GM08714 (cell line): ENCODE results near the gene PTPRM.

ENCODE experiments used
- H3K4me3 ChIP-seq: fragments of 200-500 bp; sonication (Bioruptor generic); 2 replicates; pipeline ENCODE4 v1.5.1; 2014; ENCODE audit warnings: mild to moderate bottlenecking, low read length, inconsistent platforms
- ZNF274 ChIP-seq: IDR thresholded peaks from 2 replicates; pipeline ENCODE4 v1.6.1; 2012; ENCODE audit warnings: mild to moderate bottlenecking, low read depth, low read length

PTPRM gene

GRCh38 chr18:8063733-8064132 lies 496.6 kb downstream of the PTPRM start:
- TF ChIP-seq ZNF274: no peak
- no peak overlapping the region for H3K4me3 ChIP-seq

- no peak for TF ChIP-seq ZNF274
- H3K4me3 ChIP-seq: no peak overlapping the region
Observed at GRCh38 chr18:8065284-8065683, 498.2 kb downstream of the PTPRM start.

DNA sequence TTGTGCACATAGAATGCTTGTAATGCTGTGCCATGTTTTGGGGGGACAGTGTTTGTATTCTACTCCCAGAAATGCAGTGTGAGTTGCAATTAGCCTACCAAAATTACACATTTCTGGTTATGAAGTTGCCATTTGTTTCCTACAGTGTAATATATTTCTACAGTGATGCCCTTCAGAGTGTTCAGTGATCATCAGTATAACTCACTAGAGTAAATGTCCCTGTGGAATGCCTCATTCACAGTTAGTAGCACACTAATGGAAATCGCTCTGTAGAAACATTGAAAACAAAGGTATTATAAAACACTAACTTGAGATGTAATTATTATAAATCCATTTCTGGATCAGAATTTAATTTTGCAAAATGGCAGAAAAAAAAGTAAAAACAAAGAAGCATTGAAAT lies 498.7 kb downstream of the PTPRM start:
- TF ChIP-seq ZNF274: no peak
- H3K4me3 ChIP-seq: no peak overlapping the region

DNA sequence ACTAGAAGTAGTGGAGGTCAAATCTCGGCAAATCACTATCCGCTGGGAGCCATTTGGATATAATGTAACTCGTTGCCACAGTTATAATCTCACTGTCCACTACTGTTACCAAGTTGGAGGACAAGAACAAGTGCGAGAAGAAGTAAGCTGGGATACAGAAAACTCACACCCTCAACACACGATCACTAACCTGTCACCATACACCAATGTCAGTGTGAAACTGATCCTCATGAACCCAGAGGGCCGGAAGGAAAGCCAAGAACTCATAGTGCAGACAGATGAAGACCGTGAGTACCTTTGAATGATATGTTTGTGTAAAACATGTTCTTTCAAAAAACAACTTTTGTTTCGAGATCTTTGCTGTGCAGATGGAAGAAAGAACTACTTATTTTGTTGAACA lies 502.6 kb downstream of the PTPRM start:
- no peak for TF ChIP-seq ZNF274
- no peak overlapping the region for H3K4me3 ChIP-seq

GRCh38 chr18:8073167-8073566 lies 506.1 kb downstream of the PTPRM start:
- H3K4me3 ChIP-seq: no peak overlapping the region
- TF ChIP-seq ZNF274: no peak

GRCh38 chr18:8080092-8080491 lies 513.0 kb downstream of the PTPRM start:
- no peak for TF ChIP-seq ZNF274

DNA sequence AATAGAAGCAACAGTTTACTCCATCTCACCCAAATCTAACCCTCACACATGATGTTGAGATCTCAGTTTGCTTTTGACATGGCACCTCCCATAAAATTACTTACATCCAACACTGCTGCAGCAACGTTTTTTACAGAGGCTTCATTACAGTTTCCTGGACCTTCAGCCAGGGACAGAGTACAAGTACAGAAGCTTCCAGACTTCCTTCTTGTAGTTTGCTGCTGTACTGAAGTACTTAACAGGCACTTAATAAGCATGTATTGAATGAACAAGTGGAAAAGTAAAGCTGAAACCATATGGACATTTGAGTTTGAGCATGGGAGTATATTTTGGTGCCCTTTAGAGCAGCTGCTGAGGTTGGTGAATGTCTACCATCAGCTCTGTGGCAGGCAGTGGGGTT lies 514.2 kb downstream of the PTPRM start:
- no peak for TF ChIP-seq ZNF274
- H3K4me3 ChIP-seq: no peak overlapping the region

More at GRCh38 chr18:8080092-8080491, 513.0 kb downstream of the PTPRM start:
- no peak overlapping the region for H3K4me3 ChIP-seq

DNA sequence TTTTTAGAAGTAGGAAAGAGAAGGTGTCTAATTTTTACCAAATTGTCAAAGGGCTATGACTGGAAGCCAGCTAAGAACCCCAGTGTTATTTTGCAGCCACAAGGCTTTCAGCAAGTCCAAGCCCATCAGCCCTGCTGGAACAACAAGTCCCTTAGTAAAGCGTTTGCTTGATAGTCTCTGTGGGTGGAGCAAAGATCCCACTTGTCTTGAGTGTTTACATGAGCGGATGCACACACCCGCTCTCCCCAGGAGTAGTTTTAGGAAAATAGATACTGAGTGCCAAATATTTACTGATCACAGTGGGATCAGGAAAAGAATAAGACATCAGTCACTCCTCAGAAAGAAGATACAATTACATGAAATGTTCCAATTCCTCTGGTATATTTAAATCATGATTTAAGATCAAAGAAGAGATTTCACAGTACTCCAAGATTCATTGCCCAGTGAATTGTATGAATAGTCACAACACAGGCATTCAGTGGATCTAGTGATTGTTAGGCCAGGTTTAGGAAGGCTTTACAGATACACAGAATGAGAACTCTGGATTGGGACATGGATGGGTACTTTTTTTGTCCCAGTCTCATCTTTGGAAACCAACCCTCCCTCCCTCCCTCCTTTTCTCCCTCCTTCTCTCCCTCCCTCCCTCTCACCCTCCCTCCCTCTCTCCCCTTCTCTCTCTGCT lies 514.9 kb downstream of the PTPRM start:
- H3K4me3 ChIP-seq: no peak overlapping the region
- no peak for TF ChIP-seq ZNF274

- no peak overlapping the region for H3K4me3 ChIP-seq
- no peak for TF ChIP-seq ZNF274
Observed at GRCh38 chr18:8084160-8084559, 517.0 kb downstream of the PTPRM start.

GRCh38 chr18:8088626-8089025 lies 521.5 kb downstream of the PTPRM start:
- no peak for TF ChIP-seq ZNF274
- no peak overlapping the region for H3K4me3 ChIP-seq

GRCh38 chr18:8091035-8091434 lies 523.9 kb downstream of the PTPRM start:
- H3K4me3 ChIP-seq: no peak overlapping the region
- TF ChIP-seq ZNF274: no peak

DNA sequence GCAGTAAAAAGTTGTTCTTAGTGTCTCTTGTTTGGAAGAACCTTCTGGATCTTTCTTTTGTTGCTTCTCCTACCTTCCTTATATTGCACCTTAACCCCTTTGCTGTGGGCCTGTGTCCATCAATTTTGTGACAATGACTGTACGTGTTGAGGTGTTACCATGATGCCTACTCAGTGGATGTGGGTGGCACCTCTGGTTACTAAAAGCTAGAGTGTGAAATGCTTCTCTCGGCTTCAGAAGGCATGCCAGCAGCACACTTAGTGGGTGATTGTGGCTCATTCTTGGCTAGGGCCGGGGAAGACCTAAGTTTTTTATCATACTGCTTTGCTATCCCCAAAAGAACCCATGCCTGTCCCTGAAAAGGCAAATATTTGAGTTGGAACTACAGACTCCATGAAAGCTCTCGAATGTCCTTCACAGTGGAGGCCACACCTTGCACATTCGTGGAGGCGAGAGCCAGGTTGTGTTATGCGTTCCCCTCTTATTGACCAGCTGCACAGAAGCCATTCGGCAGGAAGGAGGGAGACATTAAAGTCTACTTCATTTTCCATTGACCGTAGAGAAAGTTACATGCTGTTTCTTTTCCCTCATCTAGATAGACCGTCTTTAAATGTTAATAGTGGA lies 528.9 kb downstream of the PTPRM start:
- no peak for TF ChIP-seq ZNF274
- H3K4me3 ChIP-seq: no peak overlapping the region

DNA sequence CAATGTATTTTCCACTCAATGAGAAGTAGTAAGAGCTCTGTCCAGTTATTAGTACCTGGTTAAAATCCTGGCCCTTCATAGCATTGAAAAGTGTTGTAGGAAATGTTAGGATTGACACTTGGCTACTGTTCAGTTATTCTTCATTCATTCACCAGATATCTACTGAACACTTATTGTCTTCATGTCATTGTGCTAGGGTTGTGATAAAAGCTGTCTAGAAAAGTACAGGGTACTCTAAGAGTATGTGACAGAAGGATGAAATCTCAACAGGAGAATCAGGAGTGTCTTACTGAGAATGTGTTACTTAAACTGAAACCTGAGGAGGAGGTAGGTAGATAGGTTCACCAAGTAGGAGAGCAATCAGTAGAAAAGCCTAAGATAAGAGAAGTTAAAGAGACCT lies 530.3 kb downstream of the PTPRM start:
- TF ChIP-seq ZNF274: no peak

GRCh38 chr18:8097927-8098326 lies 530.8 kb downstream of the PTPRM start:
- no peak for TF ChIP-seq ZNF274
- no peak overlapping the region for H3K4me3 ChIP-seq

More for the DNA sequence above, 530.3 kb downstream of the PTPRM start:
- no peak overlapping the region for H3K4me3 ChIP-seq

- no peak for TF ChIP-seq ZNF274
- no peak overlapping the region for H3K4me3 ChIP-seq
Observed at GRCh38 chr18:8106603-8107002, 539.5 kb downstream of the PTPRM start.
